NOMO-1 treated with DMSO at 0.1 percent for 48 hours (cell line): ENCODE results near the gene TCN2.
"Not testable (repeated sequence)": the region's sequence is repeated elsewhere in the genome, so short reads cannot be mapped to it uniquely, and the experiment has no call there.

Experiments
- DNase-seq: peaks from one replicate; lab custom pipeline; 2025; ENCODE audit not compliant: unreplicated experiment; lab: John Stamatoyannopoulos, UW

Gene TCN2

DNA sequence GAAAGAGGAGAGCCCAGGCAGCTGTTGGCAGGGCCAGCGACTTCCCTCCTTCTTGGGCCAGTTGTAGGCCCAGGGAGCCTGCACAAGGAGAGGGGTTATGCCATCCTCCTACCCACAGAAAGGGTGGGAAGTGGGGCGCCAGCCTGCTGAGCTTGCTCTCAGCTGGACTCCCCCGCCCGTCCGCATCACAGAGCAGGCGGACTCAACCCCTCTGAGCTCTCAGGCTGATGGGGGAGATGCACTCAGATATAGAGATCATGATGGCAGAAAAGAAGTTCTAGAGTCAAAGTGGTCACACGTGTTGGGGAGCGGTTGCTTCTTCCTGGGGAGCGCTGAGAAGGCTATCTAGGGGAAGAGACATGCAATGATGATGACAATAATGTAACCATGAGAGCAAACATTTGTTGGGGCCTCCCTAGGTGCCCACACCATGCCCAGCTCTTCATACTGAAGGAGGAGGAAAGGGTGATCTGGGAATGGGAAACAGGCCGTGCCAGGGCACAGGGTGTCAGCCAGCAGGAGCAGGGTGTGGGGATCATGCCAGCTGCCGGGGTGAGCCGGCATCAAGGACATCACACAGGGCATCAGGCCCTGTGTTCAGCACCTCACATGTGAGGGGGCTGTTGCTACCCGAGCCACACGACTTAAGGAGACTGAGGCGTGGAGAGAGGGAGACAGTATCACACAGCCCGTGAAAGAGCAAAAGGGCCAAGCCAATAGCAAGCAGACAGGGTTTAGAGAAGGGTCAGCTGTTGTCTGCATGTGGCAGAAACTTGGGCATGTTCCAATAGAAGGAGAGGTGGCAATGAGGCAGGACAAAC is 36.3 kb downstream of the TCN2 start:
- no peak for DNase-seq

DNA sequence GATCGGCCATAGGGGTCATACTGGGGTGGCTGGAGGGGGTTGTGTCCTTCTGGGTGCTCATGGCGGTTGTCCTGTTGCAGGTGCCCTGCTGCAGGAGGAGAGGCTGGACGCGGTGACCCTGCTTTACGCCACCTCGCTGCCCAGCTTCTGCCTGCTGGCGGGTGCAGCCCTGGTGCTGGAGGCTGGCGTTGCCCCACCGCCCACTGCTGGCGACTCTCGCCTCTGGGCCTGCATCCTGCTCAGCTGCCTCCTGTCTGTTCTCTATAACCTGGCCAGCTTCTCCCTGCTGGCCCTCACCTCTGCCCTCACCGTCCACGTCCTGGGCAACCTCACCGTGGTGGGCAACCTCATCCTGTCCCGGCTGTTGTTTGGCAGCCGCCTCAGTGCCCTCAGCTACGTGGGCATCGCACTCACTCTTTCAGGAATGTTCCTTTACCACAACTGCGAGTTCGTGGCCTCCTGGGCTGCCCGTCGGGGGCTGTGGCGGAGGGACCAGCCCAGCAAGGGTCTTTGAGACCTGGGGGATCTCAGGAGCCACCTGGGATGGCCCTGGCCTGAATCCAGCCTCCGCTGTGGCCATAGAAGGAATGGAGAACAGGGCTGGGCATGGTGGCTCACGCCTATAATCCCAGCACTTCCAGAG is 39.7 kb downstream of the TCN2 start:
- DNase-seq, result no peak

DNA sequence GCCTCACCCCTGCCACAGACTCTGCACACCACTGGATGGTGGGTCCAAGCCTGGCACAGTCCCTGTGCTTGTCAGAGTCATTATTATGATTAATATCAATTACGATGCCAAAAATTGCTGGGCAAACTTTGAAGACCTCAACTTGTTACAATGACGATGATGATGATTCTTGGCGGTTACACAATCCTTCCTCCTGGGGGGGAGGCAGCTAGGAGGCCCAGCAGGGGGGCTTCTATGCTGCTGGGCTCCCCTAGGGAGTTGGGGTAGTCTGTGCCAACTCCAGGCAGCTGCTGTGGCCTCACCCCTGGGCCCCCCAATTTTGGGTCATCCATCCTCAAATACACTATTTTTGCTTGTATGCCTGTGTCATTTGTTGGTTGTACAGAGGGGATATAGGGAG is 40.6 kb downstream of the TCN2 start:
- no peak for DNase-seq

DNA sequence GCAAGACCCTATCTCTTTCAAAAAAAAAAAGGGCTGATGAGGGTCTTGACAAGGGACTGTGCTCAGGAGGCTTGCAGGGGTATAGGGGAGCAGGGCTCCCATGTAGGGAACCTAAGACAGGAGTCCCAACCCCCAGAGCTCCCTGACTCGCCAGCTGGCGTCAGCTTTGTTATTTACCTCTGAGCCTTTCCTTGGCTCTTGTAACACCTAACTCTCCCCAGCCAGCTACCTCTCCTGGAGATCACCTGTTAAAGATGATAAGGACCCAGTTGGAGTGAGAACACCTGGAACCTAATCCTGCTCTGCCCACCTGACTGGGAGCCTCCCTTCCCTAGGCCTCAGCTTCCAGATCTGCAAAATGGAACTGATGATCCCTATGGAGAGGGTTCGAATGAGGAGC is 41.9 kb downstream of the TCN2 start:
- DNase-seq, result no peak

DNA sequence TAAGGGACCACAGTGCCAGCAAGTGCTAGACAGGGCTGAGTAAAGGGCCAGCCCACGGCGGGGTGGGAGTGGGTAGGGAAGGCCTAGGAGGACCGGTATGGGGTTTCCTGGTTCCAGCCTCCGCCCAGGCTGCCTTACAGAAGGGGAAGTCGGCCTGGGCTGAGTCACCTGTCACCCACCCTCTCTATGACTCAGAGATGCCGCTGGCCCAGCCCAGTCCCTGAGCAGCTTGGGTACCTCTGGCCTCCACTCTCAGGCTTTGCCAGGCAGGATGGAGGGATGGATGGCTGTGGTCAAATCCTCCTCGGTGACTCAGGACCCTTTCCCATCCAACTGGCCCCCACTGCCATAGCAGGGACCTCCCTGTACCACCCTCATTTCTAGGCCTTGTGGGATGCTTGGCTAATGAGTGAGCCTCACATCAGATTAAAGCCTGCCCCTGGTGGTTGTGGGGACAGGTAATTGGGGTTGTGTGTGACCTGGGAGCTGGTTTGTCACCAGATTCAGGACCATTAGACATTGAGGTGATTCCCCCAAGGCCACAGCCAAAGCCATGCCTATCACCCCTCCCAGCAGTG is 42.5 kb downstream of the TCN2 start:
- peak; percentile 88 for DNase-seq

DNA sequence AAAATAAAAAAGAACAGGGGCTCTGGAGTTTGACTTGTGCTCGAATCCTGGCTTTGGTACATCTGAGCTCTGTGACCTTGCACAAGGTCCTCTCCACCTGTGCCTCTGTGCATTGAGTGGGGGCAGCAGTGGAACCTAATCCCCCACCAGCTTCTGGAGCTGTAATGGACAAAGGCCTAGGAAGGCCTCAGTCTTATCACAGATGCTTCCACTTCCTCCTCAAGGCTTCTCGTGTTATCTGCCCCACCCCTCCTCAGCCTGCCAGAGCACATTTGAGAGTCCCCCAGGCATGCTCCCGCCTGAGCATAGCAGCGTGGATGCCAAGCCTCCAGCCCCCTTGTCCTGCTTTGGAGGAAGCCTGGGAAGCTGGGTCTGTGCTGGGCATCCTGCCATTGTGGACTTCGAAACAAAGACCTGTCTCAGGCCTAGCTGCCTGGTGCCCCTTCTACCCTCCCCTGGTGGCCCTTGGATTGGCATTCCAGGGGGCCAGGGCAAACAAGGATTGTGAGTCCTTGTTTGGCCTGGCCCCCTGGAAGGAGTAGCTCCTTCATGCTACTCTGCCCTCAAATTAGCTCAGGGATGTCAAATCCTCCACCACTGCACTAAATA is 43.6 kb downstream of the TCN2 start:
- DNase-seq, result no peak

DNA sequence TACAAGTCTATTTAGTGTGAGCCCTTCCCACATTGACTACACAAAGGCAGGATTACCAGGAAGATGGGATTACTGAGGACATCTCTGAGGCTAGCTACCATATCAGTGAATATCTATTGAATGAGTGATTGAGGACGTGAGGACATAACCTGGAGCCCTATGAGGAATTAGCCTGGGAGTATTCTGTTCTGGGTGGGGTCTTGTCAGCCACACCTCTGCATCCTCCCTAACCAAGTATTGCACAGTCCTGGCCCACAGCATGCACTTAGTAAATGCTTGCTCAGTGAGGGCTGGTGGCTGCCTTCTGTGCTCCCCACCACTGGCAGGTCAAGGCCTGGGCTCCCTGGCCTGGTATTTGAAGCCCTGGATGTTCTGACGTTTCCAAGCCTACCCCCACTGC is 45.9 kb downstream of the TCN2 start:
- DNase-seq, result no peak

DNA sequence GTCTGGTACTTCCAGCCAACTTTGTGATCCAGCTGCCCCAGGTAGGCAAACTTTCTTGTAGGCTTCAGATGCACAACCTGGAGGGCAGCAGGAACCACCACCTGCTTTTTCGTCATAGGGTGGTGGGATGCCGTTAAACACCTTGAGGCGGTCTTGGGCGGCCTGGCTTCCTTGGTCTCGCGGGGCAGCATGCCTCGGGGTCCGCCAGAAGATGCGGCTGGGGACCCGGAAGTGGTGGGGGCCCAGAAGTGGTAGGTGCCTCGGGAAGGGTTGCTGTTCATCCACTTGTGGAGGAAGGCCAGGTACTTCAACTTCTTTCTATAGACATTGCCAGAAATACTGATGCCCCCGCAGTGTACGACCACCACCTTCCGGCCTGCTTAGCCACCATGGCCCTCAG is 47.4 kb downstream of the TCN2 start:
- no peak for DNase-seq

DNA sequence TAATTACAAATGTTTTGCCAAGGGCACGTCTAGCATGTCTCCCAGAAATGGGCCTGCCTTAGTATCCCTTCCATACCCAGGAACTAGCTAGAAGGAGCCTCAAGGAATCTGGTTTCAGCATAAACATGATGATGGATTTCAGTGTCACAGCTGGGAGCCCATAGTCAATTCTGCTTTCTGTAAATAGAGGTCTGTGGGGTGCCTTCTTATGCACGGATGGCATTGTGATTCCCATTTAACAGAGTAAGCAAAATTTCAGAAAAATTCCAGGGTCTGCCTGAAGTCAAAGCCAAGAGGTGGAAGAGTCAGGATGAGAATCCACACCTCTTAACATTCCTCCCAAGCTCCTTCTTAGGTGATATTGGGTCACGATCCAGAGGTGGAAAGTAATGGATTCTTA is 48.6 kb downstream of the TCN2 start:
- no peak for DNase-seq

DNA sequence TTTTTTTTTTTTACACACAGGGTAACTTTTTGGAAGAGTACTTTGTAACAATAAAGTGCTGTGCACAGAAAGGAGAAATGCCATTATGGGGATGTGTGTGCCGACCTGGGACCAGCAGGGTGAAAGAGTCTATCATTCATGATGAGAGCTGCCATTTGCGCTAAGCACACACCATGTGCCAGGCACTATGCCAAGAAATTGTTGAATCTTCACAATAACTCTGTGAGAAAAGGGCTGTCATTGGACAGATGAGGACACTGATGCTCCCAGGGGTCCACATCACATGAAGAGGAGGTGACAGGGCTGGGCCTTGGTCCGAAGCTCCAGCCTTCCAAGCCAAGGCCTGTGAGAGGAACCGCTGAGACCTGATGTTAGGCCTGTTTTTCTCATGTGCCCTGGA is 55.1 kb downstream of the TCN2 start:
- no peak for DNase-seq

DNA sequence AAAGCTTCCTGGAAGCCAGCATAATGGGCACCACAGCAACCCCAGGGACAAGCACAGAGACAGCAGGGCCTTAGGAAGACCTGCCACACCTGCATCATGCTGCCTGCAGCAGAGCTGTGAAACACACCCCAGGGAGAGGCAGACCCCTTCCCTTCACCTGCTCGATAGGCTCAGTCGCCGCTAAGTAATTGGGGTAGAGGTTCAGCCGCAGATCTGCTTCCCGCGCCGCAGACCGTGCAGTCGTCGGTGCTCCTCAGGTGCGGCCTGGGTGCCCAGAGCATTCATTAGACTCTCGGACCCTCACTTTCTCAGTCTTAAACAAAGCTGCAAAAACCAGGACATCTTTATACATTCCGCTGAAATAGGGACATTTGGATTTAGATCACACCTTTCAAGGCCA is 57.8 kb downstream of the TCN2 start:
- no peak for DNase-seq

DNA sequence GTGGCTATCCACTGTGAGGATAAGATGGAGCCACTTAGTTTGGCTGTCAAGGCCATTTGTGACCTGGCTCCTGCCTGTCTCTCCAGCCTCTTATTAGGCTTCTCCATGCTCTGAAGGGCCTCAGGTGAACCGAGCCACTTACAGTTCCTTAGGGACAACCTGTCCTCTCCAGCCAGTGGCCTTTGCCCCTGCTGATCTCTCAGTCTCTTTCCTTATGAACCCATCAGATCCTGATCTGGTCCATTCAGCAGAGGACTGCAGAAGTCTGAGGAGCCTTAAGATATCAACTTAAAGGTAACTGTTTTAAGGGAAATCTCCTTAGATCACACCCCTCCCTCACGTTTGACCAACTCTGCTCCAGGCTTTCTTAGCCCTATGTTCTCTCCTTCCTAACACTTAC is 58.3 kb downstream of the TCN2 start:
- DNase-seq, result no peak

DNA sequence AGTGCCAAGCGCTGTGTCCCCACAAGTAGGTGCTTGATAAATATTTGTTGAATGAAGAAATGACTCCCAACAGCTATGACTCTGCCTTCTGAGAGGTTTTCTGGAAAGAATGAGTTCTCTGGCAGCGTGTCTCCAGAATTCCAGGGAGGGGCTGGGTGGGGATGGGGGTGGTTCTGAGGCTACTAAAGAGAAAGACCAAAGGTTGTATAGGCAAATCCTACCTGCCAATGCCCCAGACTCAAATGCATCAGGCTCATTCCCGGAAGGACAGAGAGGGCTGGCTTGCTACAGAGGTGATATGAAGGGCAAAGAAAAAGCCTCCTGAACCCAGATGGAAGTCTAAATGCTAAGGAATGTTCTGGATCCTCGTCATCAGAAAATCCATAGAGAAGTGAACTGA is 58.8 kb downstream of the TCN2 start:
- no peak for DNase-seq

DNA sequence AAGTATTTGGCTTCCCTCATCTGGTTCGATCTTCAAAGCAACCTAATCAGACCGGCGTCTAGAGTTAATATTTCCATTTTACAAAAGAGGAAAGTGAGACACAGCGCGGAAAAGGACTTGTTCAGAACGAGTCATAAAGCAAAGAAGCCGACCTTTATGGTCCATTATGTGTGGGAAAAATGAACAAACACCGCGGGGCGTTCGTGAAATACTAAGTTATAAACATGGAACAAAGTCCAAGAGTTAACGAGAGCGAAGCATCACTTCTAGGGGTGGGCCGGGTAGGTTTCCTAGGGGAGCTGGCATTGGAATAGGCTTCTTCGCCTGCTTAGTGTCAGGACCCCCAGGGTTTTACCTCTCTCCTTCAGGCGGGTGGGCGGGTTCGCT is 60.1 kb downstream of the TCN2 start:
- peak; percentile 30 for DNase-seq

DNA sequence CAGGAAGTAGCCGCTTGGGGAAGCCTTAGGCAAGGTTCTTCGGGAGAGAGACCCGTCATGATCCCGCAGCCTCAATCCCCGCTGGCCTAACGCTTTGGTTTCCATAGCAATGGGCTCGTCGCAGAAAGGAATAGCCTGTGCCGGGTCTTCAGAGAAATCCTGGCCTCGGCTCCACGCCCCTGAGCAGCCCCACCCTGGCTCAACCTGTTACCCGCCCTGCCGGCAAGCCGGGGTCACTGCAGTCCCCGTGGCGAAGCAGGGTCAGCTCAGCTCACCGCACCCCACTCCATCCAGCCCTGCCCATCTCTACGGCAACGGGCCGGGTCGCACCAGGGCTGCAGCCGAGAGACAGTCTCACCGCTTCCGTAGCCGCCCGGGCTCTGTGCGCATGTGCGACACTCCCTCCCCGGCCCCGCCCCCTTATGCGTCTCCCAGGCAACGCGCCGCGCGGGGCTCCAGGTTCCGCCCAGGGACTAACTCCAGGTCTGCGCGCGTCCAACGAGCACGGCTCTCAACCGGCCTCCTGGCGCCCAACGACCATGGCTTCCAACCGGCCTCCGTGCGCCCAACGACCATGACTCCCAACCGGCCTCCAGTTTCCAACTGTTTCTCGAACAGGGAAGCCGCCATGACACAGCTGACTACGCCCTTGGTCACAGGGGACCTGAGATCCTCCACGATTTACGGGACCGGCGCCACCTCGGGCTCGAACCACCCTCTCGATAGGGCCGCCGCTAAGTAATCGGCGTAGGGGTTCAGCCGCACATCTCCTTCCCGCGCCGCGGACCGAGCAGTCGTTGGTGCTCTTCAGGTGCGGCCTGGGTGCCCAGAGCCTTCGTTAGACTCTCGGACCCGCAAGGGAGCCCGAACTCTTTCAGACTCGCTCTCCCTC is 60.8 kb downstream of the TCN2 start, which contains the start of gene DUSP18:
Gene DUSP18, minus strand, starts transcription at position 382 of the 892 bp plus-strand sequence. CDS start 3,872 bp downstream, outside the sequence.
- DNase-seq, result peak; percentile 75

DNA sequence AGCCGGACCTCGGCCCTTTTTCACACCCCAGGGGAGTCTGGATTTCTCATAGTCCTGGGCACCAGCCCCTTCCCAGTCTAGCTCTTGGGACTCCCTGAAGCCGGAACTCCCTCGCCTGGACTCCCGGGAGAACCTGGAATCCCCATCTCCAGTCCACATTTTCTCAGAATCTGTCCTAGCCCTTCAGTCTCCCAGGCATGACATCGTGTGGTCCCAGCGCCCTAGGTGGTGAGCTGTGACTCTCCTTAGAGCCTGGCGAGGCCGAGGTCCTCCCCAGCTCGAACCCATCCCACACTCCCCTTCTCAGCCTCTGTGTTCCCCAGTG is 61.4 kb downstream of the TCN2 start:
- no peak for DNase-seq

DNA sequence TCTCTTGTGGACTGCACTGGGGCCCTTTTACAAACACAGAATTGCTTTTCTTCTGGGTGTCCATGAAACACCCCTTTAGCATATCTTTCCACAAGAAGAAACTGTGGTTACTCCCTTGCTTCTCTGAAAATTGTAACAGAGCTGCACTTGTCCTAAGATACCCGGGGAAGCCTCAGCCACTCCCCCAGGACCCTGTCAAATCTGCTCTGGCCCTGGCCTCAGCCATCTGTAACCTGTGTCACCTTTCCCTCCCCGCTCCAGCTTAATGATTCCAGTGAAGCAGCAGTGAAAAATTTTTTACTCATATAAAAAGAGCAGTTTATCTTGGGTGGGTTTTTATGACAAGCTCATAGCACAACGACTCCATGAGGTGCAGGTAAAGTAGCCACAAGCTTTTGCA is 64.1 kb downstream of the TCN2 start:
- DNase-seq, result no peak

DNA sequence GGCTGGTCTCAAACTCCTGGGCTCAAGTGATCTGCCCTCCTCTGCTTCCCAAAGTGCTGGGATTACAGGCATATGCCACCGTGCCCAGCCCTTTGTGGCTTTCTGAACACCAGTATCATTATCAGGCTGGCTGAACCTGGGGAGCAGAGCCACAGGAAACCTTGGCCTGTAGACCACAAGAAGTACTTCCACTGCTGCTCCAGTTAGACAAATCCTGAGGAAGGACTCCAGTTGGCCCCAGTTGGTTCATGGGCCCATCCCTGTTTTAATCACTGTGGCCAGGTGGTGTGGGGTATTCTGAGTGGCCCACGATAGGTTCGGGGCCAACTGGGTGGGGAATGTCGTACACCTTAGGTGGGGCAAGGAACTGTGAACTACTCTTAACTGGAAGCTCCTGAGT is 66.2 kb downstream of the TCN2 start:
- DNase-seq, result no peak

DNA sequence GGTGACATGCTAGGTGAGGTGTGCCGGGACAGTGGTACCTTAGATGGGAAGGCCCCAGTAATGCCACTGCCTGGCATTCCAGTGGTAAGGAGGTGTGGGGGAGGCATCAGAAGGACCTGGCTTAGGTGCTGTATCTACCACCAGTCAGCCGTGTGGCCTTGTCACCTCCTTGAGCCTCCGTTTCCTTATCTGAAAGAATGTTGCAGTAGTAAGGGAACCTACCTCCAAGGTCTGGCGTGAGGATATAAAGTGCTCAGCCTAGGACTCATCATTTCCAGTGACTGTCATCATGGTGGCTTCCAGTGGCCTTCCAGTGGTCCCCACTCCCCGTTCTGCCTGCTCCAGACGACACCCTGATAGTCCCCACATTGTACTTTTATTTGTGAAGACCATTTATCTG is 67.5 kb downstream of the TCN2 start:
- DNase-seq, result no peak

DNA sequence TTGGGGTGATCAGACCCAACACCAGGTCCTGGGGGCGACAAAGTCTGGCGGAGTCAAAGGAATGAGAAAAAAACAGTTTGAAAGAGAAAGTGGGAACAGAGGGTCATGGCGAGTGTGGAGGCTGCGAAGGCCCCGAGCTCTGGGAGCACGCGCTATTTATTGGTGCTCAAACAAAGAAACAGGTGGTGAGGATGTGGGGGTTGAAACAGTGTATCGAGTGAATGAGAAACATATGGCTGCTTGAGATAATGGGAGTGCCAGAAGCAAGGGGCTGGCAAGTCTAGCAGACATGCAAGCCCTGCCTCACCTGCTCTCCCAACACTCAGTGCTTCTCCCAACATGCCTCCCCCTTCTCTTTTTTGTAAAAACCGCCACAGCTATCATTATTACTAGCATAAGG is 68.5 kb downstream of the TCN2 start:
- no peak for DNase-seq

DNA sequence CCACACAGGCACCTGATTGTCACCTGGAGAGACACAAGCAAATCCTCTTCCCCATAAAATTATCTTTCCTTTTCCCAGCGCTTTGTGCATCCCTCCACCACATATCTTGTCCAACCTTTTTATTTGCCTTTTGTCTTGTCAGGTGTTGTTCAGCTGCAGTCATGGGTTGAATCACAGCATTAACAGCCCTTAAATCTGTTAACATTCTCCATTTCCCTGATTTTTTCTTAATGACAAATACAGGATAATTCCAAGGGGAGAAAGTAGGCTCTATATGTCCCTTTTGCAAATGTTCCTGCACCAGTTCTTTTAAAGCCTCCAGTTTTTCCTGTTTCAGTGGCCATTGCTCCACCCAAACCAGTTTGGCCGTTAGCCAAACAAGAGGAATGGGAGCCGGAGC is 69.6 kb downstream of the TCN2 start:
- not testable (repeated sequence) for DNase-seq
